PC-9 (cell line): Measurements from ENCODE around the gene ACOX1.

ENCODE experiments used
- EZH2 ChIP-seq: fragments of 200-600 bp; sonication (generic); IDR thresholded peaks from 2 replicates; pipeline ENCODE4 v1.8.0; 2017; ENCODE audit warnings: antibody characterized with exemption, low read depth
- TF ChIP-seq, protein P1 (sequence below): fragments of 200-600 bp; sonication (generic); conservative IDR thresholded peaks from 2 replicates; pipeline ENCODE4 v1.6.1; 2017; ENCODE audit warnings: mixed run types, antibody characterized with exemption, mild to moderate bottlenecking, moderate library complexity

DNA sequence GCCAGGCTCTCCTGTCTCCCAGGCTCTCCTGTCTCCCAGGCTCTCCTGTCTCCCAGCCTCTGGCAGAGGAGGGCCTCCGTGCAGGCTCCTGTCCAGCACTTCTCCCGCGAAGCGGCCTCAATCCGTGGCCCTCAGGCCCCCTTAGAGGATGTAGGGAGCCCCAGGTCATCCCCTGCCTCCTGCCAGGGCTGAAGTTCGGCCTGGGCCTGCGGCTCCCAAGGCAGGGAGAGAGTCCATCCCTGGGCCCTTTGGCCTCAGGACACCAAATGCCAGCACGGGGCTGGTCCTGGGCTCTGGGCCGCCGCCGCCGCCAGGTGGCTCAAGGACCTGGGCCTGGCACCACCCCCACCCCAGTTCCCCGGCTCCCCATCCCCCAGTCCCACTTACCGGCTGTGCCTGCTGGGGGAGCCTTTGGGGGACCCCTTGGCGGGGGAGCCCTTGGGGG lies 47.8 kb upstream of the ACOX1 start:
- TF ChIP-seq, protein P1, sequence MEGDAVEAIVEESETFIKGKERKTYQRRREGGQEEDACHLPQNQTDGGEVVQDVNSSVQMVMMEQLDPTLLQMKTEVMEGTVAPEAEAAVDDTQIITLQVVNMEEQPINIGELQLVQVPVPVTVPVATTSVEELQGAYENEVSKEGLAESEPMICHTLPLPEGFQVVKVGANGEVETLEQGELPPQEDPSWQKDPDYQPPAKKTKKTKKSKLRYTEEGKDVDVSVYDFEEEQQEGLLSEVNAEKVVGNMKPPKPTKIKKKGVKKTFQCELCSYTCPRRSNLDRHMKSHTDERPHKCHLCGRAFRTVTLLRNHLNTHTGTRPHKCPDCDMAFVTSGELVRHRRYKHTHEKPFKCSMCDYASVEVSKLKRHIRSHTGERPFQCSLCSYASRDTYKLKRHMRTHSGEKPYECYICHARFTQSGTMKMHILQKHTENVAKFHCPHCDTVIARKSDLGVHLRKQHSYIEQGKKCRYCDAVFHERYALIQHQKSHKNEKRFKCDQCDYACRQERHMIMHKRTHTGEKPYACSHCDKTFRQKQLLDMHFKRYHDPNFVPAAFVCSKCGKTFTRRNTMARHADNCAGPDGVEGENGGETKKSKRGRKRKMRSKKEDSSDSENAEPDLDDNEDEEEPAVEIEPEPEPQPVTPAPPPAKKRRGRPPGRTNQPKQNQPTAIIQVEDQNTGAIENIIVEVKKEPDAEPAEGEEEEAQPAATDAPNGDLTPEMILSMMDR, result no peak
- TF ChIP-seq EZH2, result no peak
